WTC11 (cell line): ENCODE measurements around the gene TMEM164. TPM values are rescaled to one million over a fixed set of nuclear protein-coding genes. Genes with fewer than 3 reads are reported as not detected.

Source experiments
- ATAC-seq: fragments of 200-7000 bp; cut with Tn5 transposase; 2 replicates; pipeline ENCODE4 v1.10.0; 2021; ENCODE audit warnings: mild to moderate bottlenecking, moderate library complexity
- CTCF ChIA-PET: fragments of 300-600 bp; sonication (Branson Sonifier 250); formaldehyde crosslinking; loops from one replicate; lab custom pipeline; 2021; ENCODE audit warnings: antibody characterized with exemption; lab: Charles Lee
- POLR2A ChIA-PET: fragments of 350-600 bp; sonication (Branson Sonifier 250); formaldehyde crosslinking; loops from one replicate; lab custom pipeline; 2021; ENCODE audit warnings: antibody characterized with exemption; lab: Charles Lee
- DNase-seq: peaks from one replicate; pipeline ENCODE4 v3.0.0; 2021; ENCODE audit warnings: low spot score
- H3K27ac Mint-ChIP-seq: 2 replicates; pipeline ENCODE4 v1.8.0; 2021; ENCODE audit warnings: mixed read lengths
- H3K27me3 Mint-ChIP-seq: 2 replicates; pipeline ENCODE4 v1.8.0; 2021; ENCODE audit warnings: low read depth, mild to moderate bottlenecking, moderate library complexity, mixed read lengths
- H3K36me3 Mint-ChIP-seq: 2 replicates; pipeline ENCODE4 v1.8.0; 2021; ENCODE audit warnings: mixed read lengths
- H3K4me1 Mint-ChIP-seq: 2 replicates; pipeline ENCODE4 v1.8.0; 2022; ENCODE audit warnings: mixed read lengths
- H3K4me3 Mint-ChIP-seq: 2 replicates; pipeline ENCODE4 v1.8.0; 2021; ENCODE audit warnings: mild to moderate bottlenecking, moderate library complexity, mixed read lengths
- H3K9me3 Mint-ChIP-seq: 2 replicates; pipeline ENCODE4 v1.8.0; 2021; ENCODE audit warnings: mixed read lengths
- ATF1 ChIP-seq: sonication (generic); formaldehyde crosslinking; IDR thresholded peaks from 2 replicates; pipeline ENCODE4 v1.8.1; 2023; ENCODE audit warnings: mild to moderate bottlenecking, moderate library complexity, missing genetic modification reagents
- ESRRA ChIP-seq: sonication (generic); formaldehyde crosslinking; IDR thresholded peaks from 2 replicates; pipeline ENCODE4 v1.8.1; 2022; ENCODE audit warnings: mild to moderate bottlenecking, missing genetic modification reagents, borderline replicate concordance
- HMGA2 ChIP-seq: fragments of 250-450 bp; sonication (Bioruptor Pico); IDR thresholded peaks from 2 replicates; pipeline ENCODE4 v1.4.0; 2021; ENCODE audit warnings: mild to moderate bottlenecking, moderate library complexity
- JUN ChIP-seq: sonication (generic); formaldehyde crosslinking; IDR thresholded peaks from 2 replicates; pipeline ENCODE4 v1.8.0; 2023; ENCODE audit warnings: mild to moderate bottlenecking, missing genetic modification reagents
- PRRX2 ChIP-seq: fragments of 250-450 bp; sonication (Bioruptor Pico); IDR thresholded peaks from 2 replicates; pipeline ENCODE4 v1.8.0; 2021; ENCODE audit warnings: mild to moderate bottlenecking
- RORB ChIP-seq: fragments of 250-450 bp; sonication (Bioruptor Pico); IDR thresholded peaks from 2 replicates; pipeline ENCODE4 v1.9.0; 2021; ENCODE audit warnings: mild to moderate bottlenecking
- SP1 ChIP-seq: sonication (generic); formaldehyde crosslinking; conservative IDR thresholded peaks from 2 replicates; pipeline ENCODE4 v1.8.1; 2022; ENCODE audit warnings: missing genetic modification reagents
- total RNA-seq: library from RNA; stranded (reverse); gene quantifications from 3 replicates; pipeline ENCODE4 v1.2.3, GENCODE V29; 2021
- TF ChIP-seq, protein P1 (sequence below): fragments of 250-450 bp; sonication (Bioruptor Pico); IDR thresholded peaks from 2 replicates; pipeline ENCODE4 v1.9.0; 2021; ENCODE audit warnings: moderate library complexity, mild to moderate bottlenecking, inconsistent platforms, borderline replicate concordance
- TF ChIP-seq, protein P2 (sequence below): sonication (generic); formaldehyde crosslinking; IDR thresholded peaks from 2 replicates; pipeline ENCODE4 v1.8.1; 2022; ENCODE audit warnings: mild to moderate bottlenecking, moderate library complexity, missing genetic modification reagents
- TF ChIP-seq, protein P3 (sequence below): sonication (generic); formaldehyde crosslinking; IDR thresholded peaks from 2 replicates; pipeline ENCODE4 v1.8.0; 2023; ENCODE audit warnings: missing genetic modification reagents
- TF ChIP-seq, protein P4 (sequence below): sonication (generic); formaldehyde crosslinking; IDR thresholded peaks from 2 replicates; pipeline ENCODE4 v1.8.0; 2022; ENCODE audit warnings: mild to moderate bottlenecking, missing genetic modification reagents
- TF ChIP-seq, protein P5 (sequence below): sonication (generic); formaldehyde crosslinking; IDR thresholded peaks from 2 replicates; pipeline ENCODE4 v1.8.1; 2023; ENCODE audit warnings: mild to moderate bottlenecking, missing genetic modification reagents, moderate library complexity
- TF ChIP-seq, protein P6 (sequence below): sonication (generic); formaldehyde crosslinking; IDR thresholded peaks from 2 replicates; pipeline ENCODE4 v1.8.0; 2022; ENCODE audit warnings: missing genetic modification reagents
- TF ChIP-seq, protein P7 (sequence below): fragments of 250-450 bp; sonication (Bioruptor Pico); IDR thresholded peaks from 2 replicates; pipeline ENCODE4 v1.9.0; 2021; ENCODE audit warnings: mild to moderate bottlenecking
- TF ChIP-seq, protein P8 (sequence below): sonication (generic); formaldehyde crosslinking; IDR thresholded peaks from 2 replicates; pipeline ENCODE4 v1.8.1; 2023; ENCODE audit warnings: mild to moderate bottlenecking, missing genetic modification reagents
- TF ChIP-seq, protein P9 (sequence below): sonication (generic); formaldehyde crosslinking; conservative IDR thresholded peaks from 2 replicates; pipeline ENCODE4 v1.8.1; 2022; ENCODE audit warnings: mild to moderate bottlenecking, missing genetic modification reagents

TMEM164 gene
- total RNA-seq, 1 experiment from 2014 or later = 16.0 TPM

DNA sequence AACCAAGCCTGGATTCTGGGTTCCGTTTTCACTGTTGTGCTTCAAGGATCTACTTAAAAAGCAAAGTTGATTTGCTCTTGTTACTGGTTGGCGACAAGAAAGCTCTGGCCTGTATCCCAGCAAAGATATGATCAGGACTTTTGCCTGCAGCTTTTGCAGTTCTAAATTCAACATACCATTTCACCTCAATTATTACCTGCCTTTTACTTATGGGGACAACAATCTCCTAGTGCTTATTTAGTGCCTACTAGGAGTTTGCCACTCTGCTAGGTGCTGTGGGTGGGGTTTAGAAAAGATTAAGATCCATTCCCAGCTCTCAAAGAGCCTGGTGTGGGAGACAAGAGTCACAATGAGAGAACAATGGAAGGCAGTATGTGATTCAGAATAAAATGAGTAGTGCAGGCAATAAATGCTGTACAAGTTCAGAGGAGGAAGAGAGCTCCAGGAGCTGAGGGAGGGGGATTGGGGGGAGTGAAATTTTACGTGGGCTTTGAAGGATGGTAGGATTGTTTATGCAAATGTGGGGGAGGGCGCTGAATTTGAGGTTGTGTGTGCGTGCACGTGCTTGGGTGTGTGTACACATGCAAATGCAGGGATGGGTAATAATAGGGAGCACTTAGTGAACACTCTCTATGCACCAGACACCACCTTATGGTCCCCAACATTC is 5.0 kb upstream of the TMEM164 start:
- DNase-seq = no peak
- Mint-ChIP-seq H3K36me3 (no peaks in the 10 kb centered on the region), H3K27me3 (peaks cover 3% of the 10 kb centered on the region; the same call in 1 of the 2 replicates)
- TF ChIP-seq RORB (CRISPR knock-in tag) = no peak
- TF ChIP-seq ESRRA (CRISPR knock-in tag) = no peak
- TF ChIP-seq PRRX2 (CRISPR knock-in tag) = no peak
- no peak for TF ChIP-seq JUN
- TF ChIP-seq, protein P1, sequence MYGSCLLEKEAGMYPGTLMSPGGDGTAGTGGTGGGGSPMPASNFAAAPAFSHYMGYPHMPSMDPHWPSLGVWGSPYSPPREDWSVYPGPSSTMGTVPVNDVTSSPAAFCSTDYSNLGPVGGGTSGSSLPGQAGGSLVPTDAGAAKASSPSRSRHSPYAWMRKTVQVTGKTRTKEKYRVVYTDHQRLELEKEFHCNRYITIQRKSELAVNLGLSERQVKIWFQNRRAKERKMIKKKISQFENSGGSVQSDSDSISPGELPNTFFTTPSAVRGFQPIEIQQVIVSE (CRISPR knock-in tag) = no peak
- TF ChIP-seq, protein P2, sequence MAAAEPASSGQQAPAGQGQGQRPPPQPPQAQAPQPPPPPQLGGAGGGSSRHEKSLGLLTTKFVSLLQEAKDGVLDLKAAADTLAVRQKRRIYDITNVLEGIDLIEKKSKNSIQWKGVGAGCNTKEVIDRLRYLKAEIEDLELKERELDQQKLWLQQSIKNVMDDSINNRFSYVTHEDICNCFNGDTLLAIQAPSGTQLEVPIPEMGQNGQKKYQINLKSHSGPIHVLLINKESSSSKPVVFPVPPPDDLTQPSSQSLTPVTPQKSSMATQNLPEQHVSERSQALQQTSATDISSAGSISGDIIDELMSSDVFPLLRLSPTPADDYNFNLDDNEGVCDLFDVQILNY (CRISPR knock-in tag) = no peak
- TF ChIP-seq, protein P3, sequence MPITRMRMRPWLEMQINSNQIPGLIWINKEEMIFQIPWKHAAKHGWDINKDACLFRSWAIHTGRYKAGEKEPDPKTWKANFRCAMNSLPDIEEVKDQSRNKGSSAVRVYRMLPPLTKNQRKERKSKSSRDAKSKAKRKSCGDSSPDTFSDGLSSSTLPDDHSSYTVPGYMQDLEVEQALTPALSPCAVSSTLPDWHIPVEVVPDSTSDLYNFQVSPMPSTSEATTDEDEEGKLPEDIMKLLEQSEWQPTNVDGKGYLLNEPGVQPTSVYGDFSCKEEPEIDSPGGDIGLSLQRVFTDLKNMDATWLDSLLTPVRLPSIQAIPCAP = no peak
- TF ChIP-seq HMGA2 (CRISPR knock-in tag) = no peak
- no peak for TF ChIP-seq ATF1 (CRISPR knock-in tag)
- TF ChIP-seq SP1 = no peak
- TF ChIP-seq, protein P4, sequence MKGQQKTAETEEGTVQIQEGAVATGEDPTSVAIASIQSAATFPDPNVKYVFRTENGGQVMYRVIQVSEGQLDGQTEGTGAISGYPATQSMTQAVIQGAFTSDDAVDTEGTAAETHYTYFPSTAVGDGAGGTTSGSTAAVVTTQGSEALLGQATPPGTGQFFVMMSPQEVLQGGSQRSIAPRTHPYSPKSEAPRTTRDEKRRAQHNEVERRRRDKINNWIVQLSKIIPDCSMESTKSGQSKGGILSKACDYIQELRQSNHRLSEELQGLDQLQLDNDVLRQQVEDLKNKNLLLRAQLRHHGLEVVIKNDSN = no peak
- TF ChIP-seq, protein P5, sequence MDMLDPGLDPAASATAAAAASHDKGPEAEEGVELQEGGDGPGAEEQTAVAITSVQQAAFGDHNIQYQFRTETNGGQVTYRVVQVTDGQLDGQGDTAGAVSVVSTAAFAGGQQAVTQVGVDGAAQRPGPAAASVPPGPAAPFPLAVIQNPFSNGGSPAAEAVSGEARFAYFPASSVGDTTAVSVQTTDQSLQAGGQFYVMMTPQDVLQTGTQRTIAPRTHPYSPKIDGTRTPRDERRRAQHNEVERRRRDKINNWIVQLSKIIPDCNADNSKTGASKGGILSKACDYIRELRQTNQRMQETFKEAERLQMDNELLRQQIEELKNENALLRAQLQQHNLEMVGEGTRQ (CRISPR knock-in tag) = no peak
- TF ChIP-seq, protein P6, sequence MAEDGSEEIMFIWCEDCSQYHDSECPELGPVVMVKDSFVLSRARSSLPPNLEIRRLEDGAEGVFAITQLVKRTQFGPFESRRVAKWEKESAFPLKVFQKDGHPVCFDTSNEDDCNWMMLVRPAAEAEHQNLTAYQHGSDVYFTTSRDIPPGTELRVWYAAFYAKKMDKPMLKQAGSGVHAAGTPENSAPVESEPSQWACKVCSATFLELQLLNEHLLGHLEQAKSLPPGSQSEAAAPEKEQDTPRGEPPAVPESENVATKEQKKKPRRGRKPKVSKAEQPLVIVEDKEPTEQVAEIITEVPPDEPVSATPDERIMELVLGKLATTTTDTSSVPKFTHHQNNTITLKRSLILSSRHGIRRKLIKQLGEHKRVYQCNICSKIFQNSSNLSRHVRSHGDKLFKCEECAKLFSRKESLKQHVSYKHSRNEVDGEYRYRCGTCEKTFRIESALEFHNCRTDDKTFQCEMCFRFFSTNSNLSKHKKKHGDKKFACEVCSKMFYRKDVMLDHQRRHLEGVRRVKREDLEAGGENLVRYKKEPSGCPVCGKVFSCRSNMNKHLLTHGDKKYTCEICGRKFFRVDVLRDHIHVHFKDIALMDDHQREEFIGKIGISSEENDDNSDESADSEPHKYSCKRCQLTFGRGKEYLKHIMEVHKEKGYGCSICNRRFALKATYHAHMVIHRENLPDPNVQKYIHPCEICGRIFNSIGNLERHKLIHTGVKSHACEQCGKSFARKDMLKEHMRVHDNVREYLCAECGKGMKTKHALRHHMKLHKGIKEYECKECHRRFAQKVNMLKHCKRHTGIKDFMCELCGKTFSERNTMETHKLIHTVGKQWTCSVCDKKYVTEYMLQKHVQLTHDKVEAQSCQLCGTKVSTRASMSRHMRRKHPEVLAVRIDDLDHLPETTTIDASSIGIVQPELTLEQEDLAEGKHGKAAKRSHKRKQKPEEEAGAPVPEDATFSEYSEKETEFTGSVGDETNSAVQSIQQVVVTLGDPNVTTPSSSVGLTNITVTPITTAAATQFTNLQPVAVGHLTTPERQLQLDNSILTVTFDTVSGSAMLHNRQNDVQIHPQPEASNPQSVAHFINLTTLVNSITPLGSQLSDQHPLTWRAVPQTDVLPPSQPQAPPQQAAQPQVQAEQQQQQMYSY (CRISPR knock-in tag) = no peak
- TF ChIP-seq, protein P7, sequence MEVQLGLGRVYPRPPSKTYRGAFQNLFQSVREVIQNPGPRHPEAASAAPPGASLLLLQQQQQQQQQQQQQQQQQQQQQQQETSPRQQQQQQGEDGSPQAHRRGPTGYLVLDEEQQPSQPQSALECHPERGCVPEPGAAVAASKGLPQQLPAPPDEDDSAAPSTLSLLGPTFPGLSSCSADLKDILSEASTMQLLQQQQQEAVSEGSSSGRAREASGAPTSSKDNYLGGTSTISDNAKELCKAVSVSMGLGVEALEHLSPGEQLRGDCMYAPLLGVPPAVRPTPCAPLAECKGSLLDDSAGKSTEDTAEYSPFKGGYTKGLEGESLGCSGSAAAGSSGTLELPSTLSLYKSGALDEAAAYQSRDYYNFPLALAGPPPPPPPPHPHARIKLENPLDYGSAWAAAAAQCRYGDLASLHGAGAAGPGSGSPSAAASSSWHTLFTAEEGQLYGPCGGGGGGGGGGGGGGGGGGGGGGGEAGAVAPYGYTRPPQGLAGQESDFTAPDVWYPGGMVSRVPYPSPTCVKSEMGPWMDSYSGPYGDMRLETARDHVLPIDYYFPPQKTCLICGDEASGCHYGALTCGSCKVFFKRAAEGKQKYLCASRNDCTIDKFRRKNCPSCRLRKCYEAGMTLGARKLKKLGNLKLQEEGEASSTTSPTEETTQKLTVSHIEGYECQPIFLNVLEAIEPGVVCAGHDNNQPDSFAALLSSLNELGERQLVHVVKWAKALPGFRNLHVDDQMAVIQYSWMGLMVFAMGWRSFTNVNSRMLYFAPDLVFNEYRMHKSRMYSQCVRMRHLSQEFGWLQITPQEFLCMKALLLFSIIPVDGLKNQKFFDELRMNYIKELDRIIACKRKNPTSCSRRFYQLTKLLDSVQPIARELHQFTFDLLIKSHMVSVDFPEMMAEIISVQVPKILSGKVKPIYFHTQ (CRISPR knock-in tag) = no peak
- TF ChIP-seq, protein P8, sequence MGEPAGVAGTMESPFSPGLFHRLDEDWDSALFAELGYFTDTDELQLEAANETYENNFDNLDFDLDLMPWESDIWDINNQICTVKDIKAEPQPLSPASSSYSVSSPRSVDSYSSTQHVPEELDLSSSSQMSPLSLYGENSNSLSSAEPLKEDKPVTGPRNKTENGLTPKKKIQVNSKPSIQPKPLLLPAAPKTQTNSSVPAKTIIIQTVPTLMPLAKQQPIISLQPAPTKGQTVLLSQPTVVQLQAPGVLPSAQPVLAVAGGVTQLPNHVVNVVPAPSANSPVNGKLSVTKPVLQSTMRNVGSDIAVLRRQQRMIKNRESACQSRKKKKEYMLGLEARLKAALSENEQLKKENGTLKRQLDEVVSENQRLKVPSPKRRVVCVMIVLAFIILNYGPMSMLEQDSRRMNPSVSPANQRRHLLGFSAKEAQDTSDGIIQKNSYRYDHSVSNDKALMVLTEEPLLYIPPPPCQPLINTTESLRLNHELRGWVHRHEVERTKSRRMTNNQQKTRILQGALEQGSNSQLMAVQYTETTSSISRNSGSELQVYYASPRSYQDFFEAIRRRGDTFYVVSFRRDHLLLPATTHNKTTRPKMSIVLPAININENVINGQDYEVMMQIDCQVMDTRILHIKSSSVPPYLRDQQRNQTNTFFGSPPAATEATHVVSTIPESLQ (CRISPR knock-in tag) = no peak
- TF ChIP-seq, protein P9, sequence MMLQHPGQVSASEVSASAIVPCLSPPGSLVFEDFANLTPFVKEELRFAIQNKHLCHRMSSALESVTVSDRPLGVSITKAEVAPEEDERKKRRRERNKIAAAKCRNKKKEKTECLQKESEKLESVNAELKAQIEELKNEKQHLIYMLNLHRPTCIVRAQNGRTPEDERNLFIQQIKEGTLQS (CRISPR knock-in tag) = no peak
- TF ChIP-seq, all 79 proteins: peak for 0
- H3K4me3 Mint-ChIP-seq = no peak overlapping the region
- peaks cover 10% of the 10 kb centered on the region for H3K4me1 Mint-ChIP-seq
- H3K9me3 Mint-ChIP-seq = no peaks in the 10 kb centered on the region
- H3K27ac Mint-ChIP-seq = no peak overlapping the region
- ATAC-seq = no peak
- ChIA-PET POLR2A (no interaction called here), CTCF (interaction anchor here (0.5 kb wide), 1 partner anchor 421 kb away, joined by 3 read pairs; no protein-coding TSS in a partner anchor)
